ENCODE data around the gene OR10J1.

DNA sequence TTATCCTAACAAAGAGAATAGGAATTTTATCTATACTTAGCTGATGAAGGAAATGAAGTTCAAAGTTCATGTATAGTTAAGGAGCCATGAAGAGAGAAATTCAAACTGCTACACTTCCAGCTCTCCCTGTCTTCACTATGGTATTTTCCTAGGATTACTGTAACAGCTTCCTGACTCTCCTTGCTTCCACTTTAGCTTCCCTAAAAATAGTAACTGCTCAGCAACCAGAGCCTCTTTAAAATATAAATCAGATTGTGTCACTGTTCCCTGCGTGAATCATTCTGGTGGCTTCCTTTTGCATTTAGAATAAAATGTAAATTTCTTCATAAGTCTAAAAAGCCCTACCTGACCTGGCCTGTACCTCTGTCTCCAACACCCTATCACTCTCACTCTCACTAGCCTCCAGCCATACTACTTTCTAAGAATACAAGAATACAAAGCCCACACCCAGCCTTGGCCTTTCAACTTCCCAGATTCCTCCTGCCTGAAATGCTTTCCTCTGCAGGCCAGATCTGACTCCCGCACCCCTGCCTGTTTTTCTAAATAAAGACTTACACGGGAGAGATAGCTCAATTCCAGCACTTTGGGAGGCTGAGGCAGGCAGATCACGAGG, 30.5 kb downstream of the OR10J1 start:
- TF ChIP-seq, protein P1, sequence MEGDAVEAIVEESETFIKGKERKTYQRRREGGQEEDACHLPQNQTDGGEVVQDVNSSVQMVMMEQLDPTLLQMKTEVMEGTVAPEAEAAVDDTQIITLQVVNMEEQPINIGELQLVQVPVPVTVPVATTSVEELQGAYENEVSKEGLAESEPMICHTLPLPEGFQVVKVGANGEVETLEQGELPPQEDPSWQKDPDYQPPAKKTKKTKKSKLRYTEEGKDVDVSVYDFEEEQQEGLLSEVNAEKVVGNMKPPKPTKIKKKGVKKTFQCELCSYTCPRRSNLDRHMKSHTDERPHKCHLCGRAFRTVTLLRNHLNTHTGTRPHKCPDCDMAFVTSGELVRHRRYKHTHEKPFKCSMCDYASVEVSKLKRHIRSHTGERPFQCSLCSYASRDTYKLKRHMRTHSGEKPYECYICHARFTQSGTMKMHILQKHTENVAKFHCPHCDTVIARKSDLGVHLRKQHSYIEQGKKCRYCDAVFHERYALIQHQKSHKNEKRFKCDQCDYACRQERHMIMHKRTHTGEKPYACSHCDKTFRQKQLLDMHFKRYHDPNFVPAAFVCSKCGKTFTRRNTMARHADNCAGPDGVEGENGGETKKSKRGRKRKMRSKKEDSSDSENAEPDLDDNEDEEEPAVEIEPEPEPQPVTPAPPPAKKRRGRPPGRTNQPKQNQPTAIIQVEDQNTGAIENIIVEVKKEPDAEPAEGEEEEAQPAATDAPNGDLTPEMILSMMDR (IDR thresholded peaks at IDR 0.05; ENCODE audit: poor library complexity): no peak
- TF ChIP-seq EZH2phosphoT487 (IDR thresholded peaks at IDR 0.05; ENCODE audit: low read depth, severe bottlenecking, unreplicated experiment): no peak
